WTC11 (cell line): Measurements from ENCODE around the gene MAP7. TPM values are rescaled to one million over a fixed set of nuclear protein-coding genes. Genes with fewer than 3 reads are reported as not detected.

Experiments
- ATAC-seq: fragments of 200-7000 bp; cut with Tn5 transposase; 2 replicates; pipeline ENCODE4 v1.10.0; 2021; ENCODE audit warnings: mild to moderate bottlenecking, moderate library complexity
- CTCF ChIA-PET: fragments of 300-600 bp; sonication (Branson Sonifier 250); formaldehyde crosslinking; loops from one replicate; lab custom pipeline; 2021; ENCODE audit warnings: antibody characterized with exemption; lab: Charles Lee
- POLR2A ChIA-PET: fragments of 350-600 bp; sonication (Branson Sonifier 250); formaldehyde crosslinking; loops from one replicate; lab custom pipeline; 2021; ENCODE audit warnings: antibody characterized with exemption; lab: Charles Lee
- DNase-seq: peaks from one replicate; pipeline ENCODE4 v3.0.0; 2021; ENCODE audit warnings: low spot score
- H3K27ac Mint-ChIP-seq: 2 replicates; pipeline ENCODE4 v1.8.0; 2021; ENCODE audit warnings: mixed read lengths
- H3K27me3 Mint-ChIP-seq: 2 replicates; pipeline ENCODE4 v1.8.0; 2021; ENCODE audit warnings: low read depth, mild to moderate bottlenecking, moderate library complexity, mixed read lengths
- H3K36me3 Mint-ChIP-seq: 2 replicates; pipeline ENCODE4 v1.8.0; 2021; ENCODE audit warnings: mixed read lengths
- H3K4me1 Mint-ChIP-seq: 2 replicates; pipeline ENCODE4 v1.8.0; 2022; ENCODE audit warnings: mixed read lengths
- H3K4me3 Mint-ChIP-seq: 2 replicates; pipeline ENCODE4 v1.8.0; 2021; ENCODE audit warnings: mild to moderate bottlenecking, moderate library complexity, mixed read lengths
- H3K9me3 Mint-ChIP-seq: 2 replicates; pipeline ENCODE4 v1.8.0; 2021; ENCODE audit warnings: mixed read lengths
- ATF1 ChIP-seq: sonication (generic); formaldehyde crosslinking; IDR thresholded peaks from 2 replicates; pipeline ENCODE4 v1.8.1; 2023; ENCODE audit warnings: mild to moderate bottlenecking, moderate library complexity, missing genetic modification reagents
- CBFB ChIP-seq: sonication (generic); formaldehyde crosslinking; IDR thresholded peaks from 2 replicates; pipeline ENCODE4 v1.8.1; 2022; ENCODE audit warnings: mild to moderate bottlenecking, low read depth, missing genetic modification reagents
- CDX4 ChIP-seq: fragments of 250-450 bp; sonication (Bioruptor Pico); IDR thresholded peaks from 2 replicates; pipeline ENCODE4 v1.9.0; 2021; ENCODE audit warnings: moderate library complexity, mild to moderate bottlenecking, inconsistent platforms, borderline replicate concordance
- FOXP1 ChIP-seq: sonication (generic); formaldehyde crosslinking; IDR thresholded peaks from 2 replicates; pipeline ENCODE4 v1.8.0; 2022; ENCODE audit warnings: missing genetic modification reagents, mild to moderate bottlenecking, moderate library complexity, borderline replicate concordance
- GTF2I ChIP-seq: fragments of 250-450 bp; sonication (Bioruptor Pico); conservative IDR thresholded peaks from 2 replicates; pipeline ENCODE4 v1.4.0; 2021; ENCODE audit warnings: mild to moderate bottlenecking
- KAT7 ChIP-seq: sonication (generic); formaldehyde crosslinking; IDR thresholded peaks from 2 replicates; pipeline ENCODE4 v1.8.1; 2023; ENCODE audit warnings: missing genetic modification reagents, mild to moderate bottlenecking, borderline replicate concordance
- NR1H2 ChIP-seq: sonication (generic); formaldehyde crosslinking; IDR thresholded peaks from 2 replicates; pipeline ENCODE4 v1.9.0; 2021; ENCODE audit warnings: mild to moderate bottlenecking, moderate library complexity, missing genetic modification reagents
- PRRX2 ChIP-seq: fragments of 250-450 bp; sonication (Bioruptor Pico); IDR thresholded peaks from 2 replicates; pipeline ENCODE4 v1.8.0; 2021; ENCODE audit warnings: mild to moderate bottlenecking
- RORB ChIP-seq: fragments of 250-450 bp; sonication (Bioruptor Pico); IDR thresholded peaks from 2 replicates; pipeline ENCODE4 v1.9.0; 2021; ENCODE audit warnings: mild to moderate bottlenecking
- ZNF138 ChIP-seq: sonication (generic); formaldehyde crosslinking; conservative IDR thresholded peaks from 2 replicates; pipeline ENCODE4 v1.8.1; 2022; ENCODE audit warnings: mild to moderate bottlenecking, moderate library complexity, missing genetic modification reagents
- ZNF396 ChIP-seq: fragments of 250-450 bp; sonication (Bioruptor Pico); IDR thresholded peaks from 2 replicates; pipeline ENCODE4 v1.8.0; 2021; ENCODE audit warnings: mild to moderate bottlenecking, moderate library complexity, borderline replicate concordance
- ZNF416 ChIP-seq: fragments of 250-450 bp; sonication (Bioruptor Pico); IDR thresholded peaks from 2 replicates; pipeline ENCODE4 v1.9.0; 2021; ENCODE audit warnings: mild to moderate bottlenecking, inconsistent platforms
- ZNF425 ChIP-seq: fragments of 250-450 bp; sonication (Bioruptor Pico); conservative IDR thresholded peaks from 2 replicates; pipeline ENCODE4 v1.9.0; 2021; ENCODE audit warnings: mild to moderate bottlenecking
- total RNA-seq: library from RNA; stranded (reverse); gene quantifications from 3 replicates; pipeline ENCODE4 v1.2.3, GENCODE V29; 2021
- TF ChIP-seq, protein P1 (sequence below): fragments of 250-450 bp; sonication (Bioruptor Pico); IDR thresholded peaks from 2 replicates; pipeline ENCODE4 v1.8.0; 2021; ENCODE audit warnings: mild to moderate bottlenecking
- TF ChIP-seq, protein P2 (sequence below): sonication (generic); formaldehyde crosslinking; IDR thresholded peaks from 2 replicates; pipeline ENCODE4 v1.8.0; 2022; ENCODE audit warnings: mild to moderate bottlenecking, missing genetic modification reagents
- TF ChIP-seq, protein P3 (sequence below): sonication (generic); formaldehyde crosslinking; IDR thresholded peaks from 2 replicates; pipeline ENCODE4 v1.8.1; 2023; ENCODE audit warnings: mild to moderate bottlenecking, missing genetic modification reagents
- TF ChIP-seq, protein P4 (sequence below): fragments of 200-600 bp; IDR thresholded peaks from 2 replicates; pipeline ENCODE4 v1.8.0; 2022; ENCODE audit warnings: antibody characterized with exemption
- TF ChIP-seq, protein P5 (sequence below): sonication (generic); formaldehyde crosslinking; IDR thresholded peaks from 2 replicates; pipeline ENCODE4 v1.8.1; 2022; ENCODE audit warnings: mild to moderate bottlenecking, moderate library complexity, missing genetic modification reagents
- TF ChIP-seq, protein P6 (sequence below): sonication (generic); formaldehyde crosslinking; IDR thresholded peaks from 2 replicates; pipeline ENCODE4 v1.8.0; 2023; ENCODE audit warnings: mild to moderate bottlenecking, missing genetic modification reagents

MAP7 gene
- total RNA-seq, 1 experiment from 2014 or later = 56.6 TPM

DNA sequence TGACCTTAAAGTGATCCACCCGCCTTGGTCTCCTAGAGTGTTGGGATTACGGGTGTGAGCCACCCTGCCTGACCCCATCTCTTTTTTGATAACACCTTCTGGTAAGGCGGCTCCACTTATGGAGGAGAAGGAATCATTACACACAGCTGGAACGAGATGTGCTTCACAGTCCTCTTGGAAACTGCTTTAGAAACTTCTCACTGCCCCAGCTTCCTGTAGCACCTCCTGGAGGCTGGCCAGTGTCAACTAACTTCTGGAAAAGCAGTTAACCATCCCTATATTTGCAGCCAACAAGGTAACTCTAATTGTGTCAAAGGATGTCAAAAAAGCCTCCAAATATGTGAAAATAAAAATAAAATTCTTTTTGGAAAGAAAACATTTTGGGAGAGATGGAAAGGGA lies 211.7 kb downstream of the MAP7 start (continued):
- TF ChIP-seq FOXP1 = no peak
- no peak for TF ChIP-seq PRRX2 (CRISPR knock-in tag)
- TF ChIP-seq ZNF138 (CRISPR knock-in tag) = no peak
- TF ChIP-seq, protein P1, sequence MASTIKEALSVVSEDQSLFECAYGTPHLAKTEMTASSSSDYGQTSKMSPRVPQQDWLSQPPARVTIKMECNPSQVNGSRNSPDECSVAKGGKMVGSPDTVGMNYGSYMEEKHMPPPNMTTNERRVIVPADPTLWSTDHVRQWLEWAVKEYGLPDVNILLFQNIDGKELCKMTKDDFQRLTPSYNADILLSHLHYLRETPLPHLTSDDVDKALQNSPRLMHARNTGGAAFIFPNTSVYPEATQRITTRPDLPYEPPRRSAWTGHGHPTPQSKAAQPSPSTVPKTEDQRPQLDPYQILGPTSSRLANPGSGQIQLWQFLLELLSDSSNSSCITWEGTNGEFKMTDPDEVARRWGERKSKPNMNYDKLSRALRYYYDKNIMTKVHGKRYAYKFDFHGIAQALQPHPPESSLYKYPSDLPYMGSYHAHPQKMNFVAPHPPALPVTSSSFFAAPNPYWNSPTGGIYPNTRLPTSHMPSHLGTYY = no peak
- no peak for TF ChIP-seq GTF2I (CRISPR knock-in tag)
- TF ChIP-seq NR1H2 (CRISPR knock-in tag) = no peak

GRCh38 chr6:136337606-136338005 lies 212.6 kb downstream of the MAP7 start:
- Mint-ChIP-seq H3K27me3 (no peaks in the 10 kb centered on the region), H3K4me3 (no peak overlapping the region), H3K4me1 (peaks cover 18% of the 10 kb centered on the region; the same call in 1 of the 2 replicates), H3K9me3 (no peaks in the 10 kb centered on the region), H3K27ac (no peak overlapping the region), H3K36me3 (no peaks in the 10 kb centered on the region)
- no peak for DNase-seq
- no peak for ATAC-seq
- ChIA-PET POLR2A (no interaction called here), CTCF (interaction anchor here (1.4 to 3.9 kb wide), 3 partner anchors 16 to 213 kb away, joined by 3 to 23 read pairs (median 5); partner anchors contain the start of gene MAP7)
- no peak for TF ChIP-seq ZNF396 (CRISPR knock-in tag)

DNA sequence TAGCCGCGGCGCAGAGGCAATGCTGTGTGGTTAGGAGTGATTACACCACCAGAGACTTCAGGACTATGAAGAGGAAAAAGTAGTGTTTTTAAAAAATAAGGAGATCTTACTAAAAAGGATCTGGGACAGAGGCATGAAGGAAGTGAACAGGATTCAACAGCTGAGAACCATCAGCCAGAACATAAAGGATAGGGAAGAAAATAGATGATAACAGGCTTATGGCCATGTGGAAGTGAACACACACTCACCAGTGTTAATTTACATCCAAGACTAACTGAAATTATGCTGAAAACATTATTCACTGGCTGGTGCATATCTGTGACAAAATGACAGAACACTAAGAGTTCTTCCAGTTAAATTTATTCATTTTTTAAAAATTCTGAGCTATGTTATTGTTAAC lies 213.1 kb downstream of the MAP7 start:
- H3K36me3 Mint-ChIP-seq = no peaks in the 10 kb centered on the region
- DNase-seq (no peak), ATAC-seq (no peak)
- H3K4me1 Mint-ChIP-seq = peaks cover 18% of the 10 kb centered on the region; the same call in 1 of the 2 replicates
- no peak overlapping the region for H3K4me3 Mint-ChIP-seq
- no peak for TF ChIP-seq ATF1
- TF ChIP-seq CBFB (CRISPR knock-in tag) = no peak
- TF ChIP-seq, protein P2, sequence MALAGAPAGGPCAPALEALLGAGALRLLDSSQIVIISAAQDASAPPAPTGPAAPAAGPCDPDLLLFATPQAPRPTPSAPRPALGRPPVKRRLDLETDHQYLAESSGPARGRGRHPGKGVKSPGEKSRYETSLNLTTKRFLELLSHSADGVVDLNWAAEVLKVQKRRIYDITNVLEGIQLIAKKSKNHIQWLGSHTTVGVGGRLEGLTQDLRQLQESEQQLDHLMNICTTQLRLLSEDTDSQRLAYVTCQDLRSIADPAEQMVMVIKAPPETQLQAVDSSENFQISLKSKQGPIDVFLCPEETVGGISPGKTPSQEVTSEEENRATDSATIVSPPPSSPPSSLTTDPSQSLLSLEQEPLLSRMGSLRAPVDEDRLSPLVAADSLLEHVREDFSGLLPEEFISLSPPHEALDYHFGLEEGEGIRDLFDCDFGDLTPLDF (CRISPR knock-in tag) = no peak
- TF ChIP-seq GTF2I (CRISPR knock-in tag) = no peak
- TF ChIP-seq KAT7 (CRISPR knock-in tag) = no peak
- no peak for TF ChIP-seq ZNF416
- TF ChIP-seq ZNF396 (CRISPR knock-in tag) = no peak
- TF ChIP-seq, protein P3, sequence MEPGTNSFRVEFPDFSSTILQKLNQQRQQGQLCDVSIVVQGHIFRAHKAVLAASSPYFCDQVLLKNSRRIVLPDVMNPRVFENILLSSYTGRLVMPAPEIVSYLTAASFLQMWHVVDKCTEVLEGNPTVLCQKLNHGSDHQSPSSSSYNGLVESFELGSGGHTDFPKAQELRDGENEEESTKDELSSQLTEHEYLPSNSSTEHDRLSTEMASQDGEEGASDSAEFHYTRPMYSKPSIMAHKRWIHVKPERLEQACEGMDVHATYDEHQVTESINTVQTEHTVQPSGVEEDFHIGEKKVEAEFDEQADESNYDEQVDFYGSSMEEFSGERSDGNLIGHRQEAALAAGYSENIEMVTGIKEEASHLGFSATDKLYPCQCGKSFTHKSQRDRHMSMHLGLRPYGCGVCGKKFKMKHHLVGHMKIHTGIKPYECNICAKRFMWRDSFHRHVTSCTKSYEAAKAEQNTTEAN (CRISPR knock-in tag) = no peak
- TF ChIP-seq, protein P4, sequence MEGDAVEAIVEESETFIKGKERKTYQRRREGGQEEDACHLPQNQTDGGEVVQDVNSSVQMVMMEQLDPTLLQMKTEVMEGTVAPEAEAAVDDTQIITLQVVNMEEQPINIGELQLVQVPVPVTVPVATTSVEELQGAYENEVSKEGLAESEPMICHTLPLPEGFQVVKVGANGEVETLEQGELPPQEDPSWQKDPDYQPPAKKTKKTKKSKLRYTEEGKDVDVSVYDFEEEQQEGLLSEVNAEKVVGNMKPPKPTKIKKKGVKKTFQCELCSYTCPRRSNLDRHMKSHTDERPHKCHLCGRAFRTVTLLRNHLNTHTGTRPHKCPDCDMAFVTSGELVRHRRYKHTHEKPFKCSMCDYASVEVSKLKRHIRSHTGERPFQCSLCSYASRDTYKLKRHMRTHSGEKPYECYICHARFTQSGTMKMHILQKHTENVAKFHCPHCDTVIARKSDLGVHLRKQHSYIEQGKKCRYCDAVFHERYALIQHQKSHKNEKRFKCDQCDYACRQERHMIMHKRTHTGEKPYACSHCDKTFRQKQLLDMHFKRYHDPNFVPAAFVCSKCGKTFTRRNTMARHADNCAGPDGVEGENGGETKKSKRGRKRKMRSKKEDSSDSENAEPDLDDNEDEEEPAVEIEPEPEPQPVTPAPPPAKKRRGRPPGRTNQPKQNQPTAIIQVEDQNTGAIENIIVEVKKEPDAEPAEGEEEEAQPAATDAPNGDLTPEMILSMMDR = no peak
- TF ChIP-seq ZNF425 (CRISPR knock-in tag) = no peak
- TF ChIP-seq RORB = no peak
- TF ChIP-seq, protein P5, sequence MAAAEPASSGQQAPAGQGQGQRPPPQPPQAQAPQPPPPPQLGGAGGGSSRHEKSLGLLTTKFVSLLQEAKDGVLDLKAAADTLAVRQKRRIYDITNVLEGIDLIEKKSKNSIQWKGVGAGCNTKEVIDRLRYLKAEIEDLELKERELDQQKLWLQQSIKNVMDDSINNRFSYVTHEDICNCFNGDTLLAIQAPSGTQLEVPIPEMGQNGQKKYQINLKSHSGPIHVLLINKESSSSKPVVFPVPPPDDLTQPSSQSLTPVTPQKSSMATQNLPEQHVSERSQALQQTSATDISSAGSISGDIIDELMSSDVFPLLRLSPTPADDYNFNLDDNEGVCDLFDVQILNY (CRISPR knock-in tag) = no peak
- TF ChIP-seq CDX4 (CRISPR knock-in tag) = no peak
- TF ChIP-seq, protein P6, sequence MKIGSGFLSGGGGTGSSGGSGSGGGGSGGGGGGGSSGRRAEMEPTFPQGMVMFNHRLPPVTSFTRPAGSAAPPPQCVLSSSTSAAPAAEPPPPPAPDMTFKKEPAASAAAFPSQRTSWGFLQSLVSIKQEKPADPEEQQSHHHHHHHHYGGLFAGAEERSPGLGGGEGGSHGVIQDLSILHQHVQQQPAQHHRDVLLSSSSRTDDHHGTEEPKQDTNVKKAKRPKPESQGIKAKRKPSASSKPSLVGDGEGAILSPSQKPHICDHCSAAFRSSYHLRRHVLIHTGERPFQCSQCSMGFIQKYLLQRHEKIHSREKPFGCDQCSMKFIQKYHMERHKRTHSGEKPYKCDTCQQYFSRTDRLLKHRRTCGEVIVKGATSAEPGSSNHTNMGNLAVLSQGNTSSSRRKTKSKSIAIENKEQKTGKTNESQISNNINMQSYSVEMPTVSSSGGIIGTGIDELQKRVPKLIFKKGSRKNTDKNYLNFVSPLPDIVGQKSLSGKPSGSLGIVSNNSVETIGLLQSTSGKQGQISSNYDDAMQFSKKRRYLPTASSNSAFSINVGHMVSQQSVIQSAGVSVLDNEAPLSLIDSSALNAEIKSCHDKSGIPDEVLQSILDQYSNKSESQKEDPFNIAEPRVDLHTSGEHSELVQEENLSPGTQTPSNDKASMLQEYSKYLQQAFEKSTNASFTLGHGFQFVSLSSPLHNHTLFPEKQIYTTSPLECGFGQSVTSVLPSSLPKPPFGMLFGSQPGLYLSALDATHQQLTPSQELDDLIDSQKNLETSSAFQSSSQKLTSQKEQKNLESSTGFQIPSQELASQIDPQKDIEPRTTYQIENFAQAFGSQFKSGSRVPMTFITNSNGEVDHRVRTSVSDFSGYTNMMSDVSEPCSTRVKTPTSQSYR = no peak
- no peak overlapping the region for H3K27ac Mint-ChIP-seq
- CTCF ChIA-PET = interaction anchor here (1.0 to 3.9 kb wide), 3 partner anchors 20 to 214 kb away, joined by 4 to 23 read pairs (median 5); partner anchors contain the start of gene MAP7
- H3K9me3 Mint-ChIP-seq = no peaks in the 10 kb centered on the region
- POLR2A ChIA-PET = no interaction called here
- H3K27me3 Mint-ChIP-seq = no peaks in the 10 kb centered on the region
